Rectal smooth muscle tissue (tissue), 1 donor: ENCODE data around the gene CD63.
A peak's percentile ranks its signal among the peaks of the same experiment; 100 is the strongest.
"Not testable (repeated sequence)": the region's sequence is repeated elsewhere in the genome, so short reads cannot be mapped to it uniquely, and the experiment has no call there.

Experiments
- H3K27ac ChIP-seq: one replicate; pipeline ENCODE4 v1.7.0; 2013; ENCODE audit warnings: low read depth, low read length, inconsistent platforms
- H3K27me3 ChIP-seq: one replicate; pipeline ENCODE4 v1.7.0; 2013; ENCODE audit warnings: low read length; ENCODE audit not compliant: control insufficient read depth, insufficient read depth
- H3K36me3 ChIP-seq: one replicate; pipeline ENCODE4 v1.7.0; 2013; ENCODE audit warnings: low read length; ENCODE audit not compliant: control insufficient read depth, insufficient read depth
- H3K4me1 ChIP-seq: one replicate; pipeline ENCODE4 v1.7.0; 2013; ENCODE audit warnings: low read length; ENCODE audit not compliant: control insufficient read depth, insufficient read depth
- H3K4me3 ChIP-seq: one replicate; pipeline ENCODE4 v1.7.0; 2013; ENCODE audit warnings: low read length
- H3K9ac ChIP-seq: one replicate; pipeline ENCODE4 v1.7.0; 2013; ENCODE audit warnings: low read length

CD63 gene

GRCh38 chr12:55728939-55729818 is at the start of gene CD63:
TSS of gene CD63 (minus strand) at chr12:55729009. CDS start at chr12:55728341, 668 bp downstream.
- Histone ChIP-seq H3K36me3 (peaks cover 20% of the 10 kb centered on the region), H3K27me3 (no peaks in the 10 kb centered on the region), H3K27ac (peak within 1 kb of the TSS; percentile 98), H3K4me3 (peak within 1 kb of the TSS; percentile 96), H3K4me1 (peaks cover 20% of the 10 kb centered on the region), H3K9ac (peak within 1 kb of the TSS; percentile 85)

DNA sequence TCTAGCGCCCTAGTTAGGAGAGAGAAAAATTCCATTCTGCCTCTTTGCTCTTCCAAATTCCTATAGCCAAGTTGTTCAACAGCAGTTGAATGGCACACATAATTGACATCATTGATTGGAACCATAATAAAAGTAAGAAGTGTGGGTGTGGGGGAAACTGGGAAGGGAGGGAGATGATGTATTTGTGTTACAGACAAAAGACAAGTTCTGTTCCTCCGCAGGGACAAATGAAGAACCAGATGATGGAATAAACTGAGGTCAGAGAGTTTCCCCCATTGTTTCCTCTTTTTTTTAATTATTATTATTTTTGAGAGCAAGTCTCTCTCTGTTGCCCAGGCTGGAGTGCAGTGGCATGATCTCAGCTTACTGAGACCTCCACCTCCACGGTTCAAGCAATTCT is 49.0 kb upstream of the CD63 start:
- peaks cover 7% of the 10 kb centered on the region for H3K36me3 ChIP-seq

DNA sequence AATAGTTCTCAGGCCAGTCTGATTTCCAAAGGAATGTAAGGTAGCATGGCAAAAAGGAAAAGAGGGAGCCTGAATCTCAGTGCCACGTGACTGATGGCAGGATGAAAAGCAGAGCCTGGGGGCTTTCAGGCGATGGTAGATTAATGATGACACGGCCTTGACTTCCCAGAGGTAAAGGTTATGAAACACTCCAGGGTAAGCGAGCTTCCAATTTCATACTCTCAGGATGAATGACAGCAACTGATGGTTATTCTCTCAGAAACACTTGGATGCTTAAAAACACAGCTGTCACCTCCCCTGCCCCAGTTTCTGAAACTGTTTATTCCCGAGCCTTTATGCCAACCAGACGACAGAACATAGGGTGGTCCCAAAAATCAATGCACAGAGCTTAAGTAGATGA is 42.9 kb upstream of the CD63 start:
- H3K4me1 ChIP-seq = no peaks in the 10 kb centered on the region
- no peaks in the 10 kb centered on the region for H3K36me3 ChIP-seq
- no peak overlapping the region for H3K27ac ChIP-seq
- H3K27me3 ChIP-seq = no peaks in the 10 kb centered on the region
- no peak overlapping the region for H3K4me3 ChIP-seq
- H3K9ac ChIP-seq = no peak overlapping the region

More for the DNA sequence above, 49.0 kb upstream of the CD63 start:
- Histone ChIP-seq H3K27me3 (no peaks in the 10 kb centered on the region), H3K4me1 (no peaks in the 10 kb centered on the region), H3K4me3 (no peak overlapping the region), H3K27ac (no peak overlapping the region), H3K9ac (no peak overlapping the region)

- no peaks in the 10 kb centered on the region for H3K36me3 ChIP-seq
- H3K9ac ChIP-seq = no peak overlapping the region
- no peak overlapping the region for H3K4me3 ChIP-seq
- no peaks in the 10 kb centered on the region for H3K27me3 ChIP-seq
- H3K27ac ChIP-seq = no peak overlapping the region
- no peaks in the 10 kb centered on the region for H3K4me1 ChIP-seq
Measured at GRCh38 chr12:55767156-55767555, 38.3 kb upstream of the CD63 start.

GRCh38 chr12:55765736-55766290 is 37.0 kb upstream of the CD63 start:
- no peak overlapping the region for H3K9ac ChIP-seq
- no peak overlapping the region for H3K4me3 ChIP-seq
- no peaks in the 10 kb centered on the region for H3K27me3 ChIP-seq
- no peak overlapping the region for H3K27ac ChIP-seq
- H3K36me3 ChIP-seq = no peaks in the 10 kb centered on the region
- no peaks in the 10 kb centered on the region for H3K4me1 ChIP-seq

DNA sequence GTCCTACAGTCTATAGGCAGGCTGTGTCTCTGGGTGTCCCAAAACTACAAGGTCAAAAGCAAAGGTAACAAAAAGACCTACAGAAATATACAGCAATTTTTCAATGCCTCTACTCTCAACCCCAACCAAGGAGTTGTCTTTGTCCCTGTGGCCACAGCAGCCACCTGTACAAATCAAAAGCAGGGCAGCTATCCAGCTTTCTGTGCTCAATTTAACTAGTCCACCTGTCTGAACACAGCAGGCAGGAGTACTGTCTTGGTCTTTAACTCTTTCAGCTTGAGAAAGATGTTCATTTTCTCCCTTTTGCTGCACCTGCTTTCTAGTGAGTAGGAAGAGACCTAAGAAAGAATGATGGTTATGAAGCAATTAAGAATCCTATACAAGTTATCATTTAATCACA is 33.8 kb upstream of the CD63 start:
- H3K27ac ChIP-seq = no peak overlapping the region
- no peaks in the 10 kb centered on the region for H3K4me1 ChIP-seq
- no peak overlapping the region for H3K9ac ChIP-seq
- H3K4me3 ChIP-seq = no peak overlapping the region
- no peaks in the 10 kb centered on the region for H3K27me3 ChIP-seq
- H3K36me3 ChIP-seq = peaks cover 10% of the 10 kb centered on the region

DNA sequence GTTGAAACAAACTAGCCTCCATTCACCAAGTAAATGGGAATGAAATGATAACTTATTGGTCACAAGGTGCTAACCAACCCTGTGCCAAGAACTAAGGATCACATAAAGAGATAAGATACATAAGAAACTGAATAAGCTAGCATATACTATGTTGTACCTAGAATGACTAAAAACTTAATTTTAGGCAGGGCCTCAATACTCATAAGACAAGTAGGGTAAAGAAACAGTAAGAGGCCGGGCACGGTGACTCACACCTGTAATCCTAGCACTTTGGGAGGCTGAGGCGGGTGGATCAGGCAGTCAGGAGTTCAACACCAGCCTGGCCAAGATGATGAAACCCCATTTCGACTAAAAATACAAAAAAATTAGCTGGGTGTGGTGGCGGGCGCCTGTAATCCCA is 31.9 kb upstream of the CD63 start:
- no peak overlapping the region for H3K9ac ChIP-seq
- peaks cover 17% of the 10 kb centered on the region for H3K36me3 ChIP-seq
- H3K27me3 ChIP-seq = no peaks in the 10 kb centered on the region
- no peak overlapping the region for H3K27ac ChIP-seq
- no peaks in the 10 kb centered on the region for H3K4me1 ChIP-seq
- H3K4me3 ChIP-seq = no peak overlapping the region

GRCh38 chr12:55758575-55758974 is 29.8 kb upstream of the CD63 start:
- H3K27ac ChIP-seq, H3K4me1 ChIP-seq, H3K4me3 ChIP-seq, H3K27me3 ChIP-seq, H3K9ac ChIP-seq: not testable (repeated sequence)
- peaks cover 19% of the 10 kb centered on the region for H3K36me3 ChIP-seq

GRCh38 chr12:55757701-55758100 is 28.9 kb upstream of the CD63 start:
- Histone ChIP-seq H3K9ac (no peak overlapping the region), H3K4me1 (no peaks in the 10 kb centered on the region), H3K36me3 (peaks cover 25% of the 10 kb centered on the region), H3K27ac (no peak overlapping the region), H3K27me3 (no peaks in the 10 kb centered on the region), H3K4me3 (no peak overlapping the region)

GRCh38 chr12:55755246-55755645 is 26.4 kb upstream of the CD63 start:
- no peaks in the 10 kb centered on the region for H3K27me3 ChIP-seq
- H3K36me3 ChIP-seq = peaks cover 36% of the 10 kb centered on the region
- no peaks in the 10 kb centered on the region for H3K4me1 ChIP-seq
- H3K27ac ChIP-seq = no peak overlapping the region
- no peak overlapping the region for H3K9ac ChIP-seq
- no peak overlapping the region for H3K4me3 ChIP-seq

- Histone ChIP-seq H3K9ac (no peak overlapping the region), H3K27ac (no peak overlapping the region), H3K4me3 (no peak overlapping the region), H3K4me1 (peaks cover 2% of the 10 kb centered on the region), H3K27me3 (no peaks in the 10 kb centered on the region), H3K36me3 (peaks cover 21% of the 10 kb centered on the region)
Measured at GRCh38 chr12:55748230-55748993, 19.6 kb upstream of the CD63 start.

DNA sequence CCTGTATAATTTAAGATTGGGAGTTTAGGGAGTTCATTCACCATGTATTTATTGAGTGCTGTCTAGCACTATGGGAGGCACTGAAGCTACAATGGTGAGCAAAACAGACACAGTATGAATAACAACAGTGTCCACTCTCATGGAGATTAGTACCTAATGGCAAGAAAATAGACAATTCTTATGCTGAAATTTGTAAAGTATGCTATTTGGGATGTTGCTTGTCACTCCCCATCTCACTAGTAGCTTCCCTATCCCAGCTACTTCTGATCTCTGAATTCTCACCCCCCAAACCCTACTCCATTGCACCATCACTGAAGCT is 18.1 kb upstream of the CD63 start:
- H3K27me3 ChIP-seq = no peaks in the 10 kb centered on the region
- peaks cover 10% of the 10 kb centered on the region for H3K36me3 ChIP-seq
- H3K27ac ChIP-seq = no peak overlapping the region
- H3K4me3 ChIP-seq = no peak overlapping the region
- no peak overlapping the region for H3K9ac ChIP-seq
- peaks cover 2% of the 10 kb centered on the region for H3K4me1 ChIP-seq
